ENCODE results near the gene MPI. TPM values are rescaled to one million over a fixed set of nuclear protein-coding genes. Genes with fewer than 3 reads are reported as not detected.

Gene MPI
- total RNA-seq, 2 donors from 2014 or later: 50.7 to 68.0 TPM

GRCh38 chr15:74901612-74902063, 11.8 kb downstream of the MPI start:
- H3K27me3 ChIP-seq: no peaks in the 10 kb centered on the region
- peak; percentile 96 for TF ChIP-seq CTCF (IDR thresholded peaks at IDR 0.05)
- intact Hi-C loops (cut with DNase I): loop anchor here (5.0 kb wide), 4 partner anchors 36 to 119 kb away; partner anchors contain the start of genes COX5A, CSK and ULK3
- H3K27ac ChIP-seq: no peak overlapping the region
- peak; percentile 75 for DNase-seq
- peak overlapping the region in 1 of 2 donors; percentile 30 for H3K9ac ChIP-seq (ENCODE audit: low read depth in 2 of 2, low read length in 2 of 2)
- no peak overlapping the region for H3K4me3 ChIP-seq
- no peaks in the 10 kb centered on the region for H3K9me3 ChIP-seq
- peaks cover 9% of the 10 kb centered on the region for H3K4me1 ChIP-seq
- peaks cover 3% of the 10 kb centered on the region for H3K36me3 ChIP-seq

- peaks cover 3% of the 10 kb centered on the region for H3K36me3 ChIP-seq
- intact Hi-C loops (cut with DNase I): loop anchor here (5.0 kb wide), 4 partner anchors 35 to 120 kb away; partner anchors contain the start of genes COX5A, CSK and ULK3
- H3K4me1 ChIP-seq: peaks cover 9% of the 10 kb centered on the region
- no peak overlapping the region for H3K9ac ChIP-seq (ENCODE audit: low read depth in 2 of 2, low read length in 2 of 2)
- DNase-seq: no peak
- no peak for TF ChIP-seq CTCF (IDR thresholded peaks at IDR 0.05)
- no peaks in the 10 kb centered on the region for H3K27me3 ChIP-seq
- no peak overlapping the region for H3K4me3 ChIP-seq
- no peaks in the 10 kb centered on the region for H3K9me3 ChIP-seq
- H3K27ac ChIP-seq: no peak overlapping the region
Observed at GRCh38 chr15:74902295-74903075, 12.6 kb downstream of the MPI start.

- intact Hi-C loops (cut with DNase I): loop anchor here (5.0 kb wide), 4 partner anchors 34 to 121 kb away; partner anchors contain the start of genes COX5A, CSK and ULK3
- no peak for TF ChIP-seq CTCF (IDR thresholded peaks at IDR 0.05)
- Histone ChIP-seq H3K9ac (ENCODE audit: low read depth in 2 of 2, low read length in 2 of 2) (no peak overlapping the region), H3K27me3 (no peaks in the 10 kb centered on the region), H3K36me3 (peaks cover 3% of the 10 kb centered on the region), H3K4me1 (peaks cover 9% of the 10 kb centered on the region), H3K27ac (no peak overlapping the region), H3K9me3 (no peaks in the 10 kb centered on the region), H3K4me3 (no peak overlapping the region)
- DNase-seq: no peak
Observed at GRCh38 chr15:74903676-74904075, 13.8 kb downstream of the MPI start.

- no peak for TF ChIP-seq CTCF (IDR thresholded peaks at IDR 0.05)
- Histone ChIP-seq H3K9me3 (no peaks in the 10 kb centered on the region), H3K27ac (no peak overlapping the region), H3K36me3 (peaks cover 3% of the 10 kb centered on the region), H3K4me3 (no peak overlapping the region), H3K27me3 (no peaks in the 10 kb centered on the region), H3K4me1 (peaks cover 9% of the 10 kb centered on the region), H3K9ac (ENCODE audit: low read depth in 2 of 2, low read length in 2 of 2) (no peak overlapping the region)
- intact Hi-C loops (cut with DNase I): loop anchor here (5.0 kb wide), 4 partner anchors 33 to 122 kb away; partner anchors contain the start of genes COX5A, CSK and ULK3
- no peak for DNase-seq
Observed at GRCh38 chr15:74904190-74904805, 14.5 kb downstream of the MPI start.

GRCh38 chr15:74906067-74906449, 16.2 kb downstream of the MPI start:
- intact Hi-C loops (cut with DNase I): no loop called here
- H3K9ac ChIP-seq (ENCODE audit: low read depth in 2 of 2, low read length in 2 of 2): peak overlapping the region; percentile 91 to 95
- H3K4me3 ChIP-seq: peak overlapping the region; percentile 84
- no peaks in the 10 kb centered on the region for H3K9me3 ChIP-seq
- peaks cover 9% of the 10 kb centered on the region for H3K4me1 ChIP-seq
- H3K36me3 ChIP-seq: peaks cover 3% of the 10 kb centered on the region
- peak; percentile 58 for DNase-seq
- peak overlapping the region; percentile 95 for H3K27ac ChIP-seq
- no peaks in the 10 kb centered on the region for H3K27me3 ChIP-seq
- no peak for TF ChIP-seq CTCF (IDR thresholded peaks at IDR 0.05)
